EL (cell line): ENCODE results near the gene C1orf35.

Experiments used
- DNase-seq: peaks from one replicate; pipeline ENCODE4 v3.0.0-alpha.2; 2016

C1orf35 gene

GRCh38 chr1:228062085-228062791, 40.9 kb downstream of the C1orf35 start:
- no peak for DNase-seq

- DNase-seq = no peak
These were observed 41.6 kb downstream of the C1orf35 start for GRCh38 chr1:228061411-228062084.

- peak; percentile 42 for DNase-seq
These were observed 42.5 kb downstream of the C1orf35 start for GRCh38 chr1:228060458-228061190.

GRCh38 chr1:228059634-228060457, 43.3 kb downstream of the C1orf35 start:
- DNase-seq = peak; percentile 64

- DNase-seq = no peak
These were observed 44.0 kb downstream of the C1orf35 start for GRCh38 chr1:228058949-228059633.

GRCh38 chr1:228058172-228058948, 44.8 kb downstream of the C1orf35 start:
- DNase-seq = no peak
